Right lobe of liver (tissue), 6 donors: ENCODE measurements around the gene CROCC2. TPM values are rescaled to one million over a fixed set of nuclear protein-coding genes. Genes with fewer than 3 reads are reported as not detected.

Experiments
- ATAC-seq, 4 donors: fragments of 200-7000 bp; cut with Tn5 transposase; one replicate each; pipeline ENCODE4 v1.9.1; 2020; ENCODE audit warnings: mild to moderate bottlenecking in 4 of 4, moderate library complexity in 4 of 4
- DNase-seq, 3 donors: peaks; one replicate each; pipeline ENCODE4 v3.0.0-alpha.2; 2020
- H3K27ac ChIP-seq, 3 donors: fragments of 200-600 bp; one replicate each; pipeline ENCODE4 v1.8.0; 2022
- H3K27me3 ChIP-seq, 2 donors: fragments of 200-600 bp; one replicate each; pipeline ENCODE4 v1.8.0; 2022
- H3K36me3 ChIP-seq, 4 donors: fragments of 200-600 bp; sonication (generic) in 1 of 4; one replicate each; pipeline versions ENCODE4 v1.5.1 to v1.8.0; 2017 to 2022; ENCODE audit warnings: control low read depth in 1 of 4
- H3K4me1 ChIP-seq, 4 donors: fragments of 200-600 bp; sonication (generic) in 1 of 4; one replicate each; pipeline versions ENCODE4 v1.5.1 to v1.8.0; 2017 to 2022; ENCODE audit warnings: control low read depth in 1 of 4
- H3K4me3 ChIP-seq, 3 donors: fragments of 200-600 bp; one replicate each; pipeline ENCODE4 v1.8.0; 2022
- H3K9me3 ChIP-seq, 4 donors: fragments of 200-600 bp; sonication (generic) in 1 of 4; one replicate each; pipeline versions ENCODE4 v1.5.1 to v1.8.0; 2017 to 2022; ENCODE audit warnings: control low read depth in 1 of 4
- POLR2A ChIP-seq: fragments of 450-650 bp; IDR thresholded peaks from one replicate; pipeline ENCODE4 v1.6.1; 2017; ENCODE audit warnings: antibody characterized with exemption, mild to moderate bottlenecking
- WGBS: methylation state at CpG from one replicate; pipeline ENCODE4 v1.1.6; 2018; ENCODE audit warnings: low coverage, low lambda C conversion rate; ENCODE audit not compliant: insufficient coverage; ENCODE audit errors: missing lambda C conversion rate; 5-methylcytosine and 5-hydroxymethylcytosine counted together
- intact Hi-C, 2 donors: fragments of 100-400 bp; cut with DNase I; formaldehyde crosslinking; loops; one replicate each; pipeline versions ENCODE4 v1.11.2 to v1.14.1; 2022
- total RNA-seq, 6 experiments: library from RNA; depleted of rRNA in 2 of 6; stranded (reverse); fragments of >200 nt in 2 of 6; fragmentation: NEBNext Ultra II Directional in 3 of 6; extraction: Animal tissue kit (Norgen Biotek cat#: 25700) in 3 of 6; gene quantifications; one replicate each; pipeline versions ENCODE4 v1.1.0 to v1.2.4, GENCODE V29; 2016 to 2023
- TF ChIP-seq, protein P1 (sequence below), 4 donors: fragments of 200-600 bp in 3 of 4; fragments of 450-650 bp in 1 of 4; IDR thresholded peaks; one replicate each; pipeline versions ENCODE4 v1.5.1 to v1.8.0; 2016 to 2022; ENCODE audit warnings: antibody characterized with exemption in 4 of 4, mild to moderate bottlenecking in 2 of 4
- donor health status: DM: no; HTN: yes; CAD: no.
- donor health status: DM: no; HTN: no; CAD: no.
- donor health status: DM: no; HTN: no; CAD: no.
- donor health status: DM: no; HTN: yes; CAD: no.
- donor health status: DM: no; HTN: yes; CAD: no.

The CROCC2 gene
- total RNA-seq, 6 experiments from 2014 or later = 0.06 to 0.15 (median 0.12) TPM; not detected in 1

GRCh38 chr2:240963065-240963867 lies 57.1 kb downstream of the CROCC2 start:
- intact Hi-C loops = no loop called here
- Histone ChIP-seq H3K4me3 (no peak overlapping the region), H3K27ac (peak overlapping the region in 2 of 3 donors; percentile 67 to 70), H3K4me1 (peaks cover 0 to 12% (median 3%) of the 10 kb centered on the region in 4 donors), H3K27me3 (no peaks in the 10 kb centered on the region), H3K9me3 (no peaks in the 10 kb centered on the region), H3K36me3 (no peaks in the 10 kb centered on the region)
- WGBS = no CpG with 5 or more reads among the region's 33 CpGs
- ATAC-seq (no peak), DNase-seq (no peak)
- TF ChIP-seq, protein P1, sequence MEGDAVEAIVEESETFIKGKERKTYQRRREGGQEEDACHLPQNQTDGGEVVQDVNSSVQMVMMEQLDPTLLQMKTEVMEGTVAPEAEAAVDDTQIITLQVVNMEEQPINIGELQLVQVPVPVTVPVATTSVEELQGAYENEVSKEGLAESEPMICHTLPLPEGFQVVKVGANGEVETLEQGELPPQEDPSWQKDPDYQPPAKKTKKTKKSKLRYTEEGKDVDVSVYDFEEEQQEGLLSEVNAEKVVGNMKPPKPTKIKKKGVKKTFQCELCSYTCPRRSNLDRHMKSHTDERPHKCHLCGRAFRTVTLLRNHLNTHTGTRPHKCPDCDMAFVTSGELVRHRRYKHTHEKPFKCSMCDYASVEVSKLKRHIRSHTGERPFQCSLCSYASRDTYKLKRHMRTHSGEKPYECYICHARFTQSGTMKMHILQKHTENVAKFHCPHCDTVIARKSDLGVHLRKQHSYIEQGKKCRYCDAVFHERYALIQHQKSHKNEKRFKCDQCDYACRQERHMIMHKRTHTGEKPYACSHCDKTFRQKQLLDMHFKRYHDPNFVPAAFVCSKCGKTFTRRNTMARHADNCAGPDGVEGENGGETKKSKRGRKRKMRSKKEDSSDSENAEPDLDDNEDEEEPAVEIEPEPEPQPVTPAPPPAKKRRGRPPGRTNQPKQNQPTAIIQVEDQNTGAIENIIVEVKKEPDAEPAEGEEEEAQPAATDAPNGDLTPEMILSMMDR (IDR thresholded peaks at IDR 0.05) = no peak
- TF ChIP-seq POLR2A = no peak

GRCh38 chr2:240963868-240964703 lies 58.0 kb downstream of the CROCC2 start:
- no peak overlapping the region for H3K27ac ChIP-seq
- no peaks in the 10 kb centered on the region for H3K9me3 ChIP-seq
- H3K4me3 ChIP-seq = no peak overlapping the region
- TF ChIP-seq, protein P1 (IDR thresholded peaks at IDR 0.05) = no peak
- no peak for TF ChIP-seq POLR2A
- ATAC-seq (no peak), DNase-seq (no peak)
- H3K4me1 ChIP-seq = peaks cover 0 to 18% (median 3%) of the 10 kb centered on the region in 4 donors
- WGBS = 80% methylated on average over 2 of the region's 20 CpGs
- intact Hi-C loops = no loop called here
- H3K36me3 ChIP-seq = no peaks in the 10 kb centered on the region
- H3K27me3 ChIP-seq = no peaks in the 10 kb centered on the region

DNA sequence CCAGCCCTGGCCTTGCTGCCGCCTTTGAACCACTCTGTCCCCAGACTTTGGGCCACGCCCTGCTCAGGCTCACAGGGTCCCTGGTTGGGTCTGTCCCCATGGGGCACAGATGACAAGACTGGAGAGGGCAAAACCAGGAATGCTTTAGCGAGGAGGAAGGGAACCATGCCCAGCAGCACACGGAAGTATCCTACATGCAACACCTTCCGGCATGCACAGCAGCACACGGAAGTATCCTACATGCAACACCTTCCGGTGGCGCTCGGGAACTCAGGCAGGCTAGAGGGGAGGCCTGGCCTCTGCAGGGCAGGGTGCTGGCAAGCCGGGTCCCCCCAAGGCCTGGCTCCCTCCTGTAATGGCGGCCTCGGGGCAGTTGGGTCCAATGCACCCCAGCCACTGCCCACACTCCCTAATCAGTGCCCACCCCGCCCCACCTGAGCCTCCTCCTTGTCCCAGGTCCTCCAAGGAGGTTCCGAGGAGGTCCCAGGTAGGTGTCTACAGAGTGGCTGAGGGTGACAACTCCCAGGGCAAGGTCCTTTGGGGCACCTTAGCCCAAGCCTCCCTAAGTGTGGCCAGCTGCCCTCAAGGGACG lies 58.7 kb downstream of the CROCC2 start:
- intact Hi-C loops = no loop called here
- DNase-seq = no peak
- peaks cover 0 to 18% (median 3%) of the 10 kb centered on the region in 4 donors for H3K4me1 ChIP-seq
- no peak overlapping the region for H3K4me3 ChIP-seq
- no peaks in the 10 kb centered on the region for H3K9me3 ChIP-seq
- peak overlapping the region; percentile 8 to 40 (median 21) for H3K27ac ChIP-seq
- ATAC-seq = no peak
- no peaks in the 10 kb centered on the region for H3K36me3 ChIP-seq
- H3K27me3 ChIP-seq = no peaks in the 10 kb centered on the region
- TF ChIP-seq, protein P1 (IDR thresholded peaks at IDR 0.05) = no peak
- no peak for TF ChIP-seq POLR2A
- 80% methylated on average over 1 of the region's 15 CpGs for WGBS

DNA sequence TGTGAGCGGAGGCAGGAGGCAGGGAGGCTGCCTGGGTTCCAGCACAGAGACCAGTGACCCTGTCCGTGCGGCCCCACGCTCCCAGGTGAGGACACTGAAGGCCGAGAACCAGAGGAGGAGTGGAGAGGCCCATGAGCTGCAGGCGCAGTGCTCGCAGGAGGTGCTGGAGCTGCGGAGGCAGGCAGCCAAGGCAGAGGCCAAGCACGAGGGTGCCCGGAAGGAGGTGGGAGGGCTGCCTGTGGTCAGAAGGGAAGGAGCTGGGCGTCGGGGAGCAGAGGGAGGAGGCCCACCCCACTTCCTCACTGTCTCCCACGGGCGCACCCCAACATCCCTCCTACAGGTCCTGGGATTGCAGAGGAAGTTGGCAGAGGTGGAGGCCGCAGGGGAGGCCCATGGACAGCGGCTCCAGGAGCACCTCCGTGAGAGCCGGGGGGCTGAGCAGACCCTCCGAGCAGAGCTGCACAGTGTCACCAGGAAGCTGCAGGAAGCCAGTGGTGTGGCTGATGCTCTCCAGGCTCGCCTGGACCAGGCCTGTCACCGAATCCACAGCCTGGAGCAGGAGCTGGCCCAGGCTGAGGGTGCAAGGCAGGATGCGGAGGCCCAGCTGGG lies 59.3 kb downstream of the CROCC2 start:
- 53% methylated on average over 8 of the region's 22 CpGs for WGBS
- Histone ChIP-seq H3K27ac (peak overlapping the region; percentile 8 to 40 (median 26)), H3K4me1 (peaks cover 0 to 13% (median 3%) of the 10 kb centered on the region in 4 donors), H3K9me3 (no peaks in the 10 kb centered on the region), H3K27me3 (no peaks in the 10 kb centered on the region), H3K36me3 (no peaks in the 10 kb centered on the region), H3K4me3 (no peak overlapping the region)
- peak; percentile 66 to 79 (median 68) for DNase-seq
- intact Hi-C loops = no loop called here
- peak; percentile 42 to 52 (median 47) for ATAC-seq
- TF ChIP-seq, protein P1 (IDR thresholded peaks at IDR 0.05) = no peak
- TF ChIP-seq POLR2A = no peak
